ENCODE results near the gene RPS6KA5. TPM values are rescaled to one million over a fixed set of nuclear protein-coding genes. Genes with fewer than 3 reads are reported as not detected.

The RPS6KA5 gene
- total RNA-seq, 1 experiment from 2014 or later: 24.2 TPM

DNA sequence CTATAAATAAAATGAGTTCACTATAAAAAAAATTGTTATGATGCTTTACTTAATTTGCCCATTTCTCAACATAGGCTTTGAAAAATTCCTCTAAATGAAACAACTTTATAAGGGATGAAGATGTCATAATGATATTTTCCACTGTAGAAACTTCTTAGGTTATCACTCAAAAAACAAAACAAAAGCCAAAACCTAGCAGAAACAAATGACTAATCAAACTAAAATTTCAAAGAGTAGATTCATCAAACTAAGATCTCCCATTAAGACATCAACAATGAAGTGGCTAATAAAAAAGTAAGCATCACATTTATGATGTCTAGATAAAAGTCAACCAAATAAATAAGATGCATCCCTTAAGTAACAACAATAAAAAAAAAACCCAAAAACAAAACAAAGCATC is 207.3 kb downstream of the RPS6KA5 start:
- BruUV-seq (replicated peaks): no TSS peak
- H3K79me2 ChIP-seq (ENCODE audit: insufficient read depth, low read length): no peaks in the 10 kb centered on the region
- POLR2A ChIA-PET: no interaction called here
- no peaks in the 10 kb centered on the region for H3K9me3 ChIP-seq (ENCODE audit: control insufficient read depth in 1 of 2, insufficient read depth in 1 of 2, low read depth in 1 of 2, low read length in 2 of 2)
- peak overlapping the region; percentile 19; the same call in 1 of the 2 replicates for H3K4me2 ChIP-seq (ENCODE audit: low read length)
- H3K9me2 ChIP-seq (ENCODE audit: insufficient read depth): no peaks in the 10 kb centered on the region
- no peak overlapping the region for H3K9ac ChIP-seq (ENCODE audit: low read length)
- peaks cover 24 to 36% of the 10 kb centered on the region in 2 experiments for H3K4me1 ChIP-seq (ENCODE audit: control insufficient read depth in 1 of 2, insufficient read depth in 2 of 2, low read length in 2 of 2)
- H4K20me1 ChIP-seq (ENCODE audit: insufficient read depth): no peaks in the 10 kb centered on the region
- DNase-seq (ENCODE audit: low read depth, low spot score): no peak
- CTCF ChIA-PET: no interaction called here
- no peaks in the 10 kb centered on the region for H3K27me3 ChIP-seq (ENCODE audit: insufficient read depth, low read length)
- RAD21 ChIA-PET (ENCODE audit: low non-redundant PET in 1 of 2, low total read pairs in 2 of 2, uncharacterized antibody in 2 of 2, unreplicated experiment in 2 of 2): no interaction called here
- peak overlapping the region; percentile 30; the same call in 1 of the 2 replicates for H3K27ac ChIP-seq (ENCODE audit: low read depth, low read length)
- H3K36me3 ChIP-seq (ENCODE audit: control insufficient read depth in 1 of 2, insufficient read depth in 2 of 2, low read length in 2 of 2): no peaks in the 10 kb centered on the region
- no peak overlapping the region for H2AFZ ChIP-seq (ENCODE audit: low read depth, low read length, poor library complexity, severe bottlenecking)
- intact Hi-C loops (cut with micrococcal nuclease): no loop called here
- no peak overlapping the region for H3K4me3 ChIP-seq (replicated peaks in 1 of 2; ENCODE audit: low read depth in 1 of 2, low read length in 2 of 2)
- TF ChIP-seq ELF1 (IDR thresholded peaks at IDR 0.05; ENCODE audit: borderline replicate concordance, low read depth): no peak
- ATAC-seq: no peak

DNA sequence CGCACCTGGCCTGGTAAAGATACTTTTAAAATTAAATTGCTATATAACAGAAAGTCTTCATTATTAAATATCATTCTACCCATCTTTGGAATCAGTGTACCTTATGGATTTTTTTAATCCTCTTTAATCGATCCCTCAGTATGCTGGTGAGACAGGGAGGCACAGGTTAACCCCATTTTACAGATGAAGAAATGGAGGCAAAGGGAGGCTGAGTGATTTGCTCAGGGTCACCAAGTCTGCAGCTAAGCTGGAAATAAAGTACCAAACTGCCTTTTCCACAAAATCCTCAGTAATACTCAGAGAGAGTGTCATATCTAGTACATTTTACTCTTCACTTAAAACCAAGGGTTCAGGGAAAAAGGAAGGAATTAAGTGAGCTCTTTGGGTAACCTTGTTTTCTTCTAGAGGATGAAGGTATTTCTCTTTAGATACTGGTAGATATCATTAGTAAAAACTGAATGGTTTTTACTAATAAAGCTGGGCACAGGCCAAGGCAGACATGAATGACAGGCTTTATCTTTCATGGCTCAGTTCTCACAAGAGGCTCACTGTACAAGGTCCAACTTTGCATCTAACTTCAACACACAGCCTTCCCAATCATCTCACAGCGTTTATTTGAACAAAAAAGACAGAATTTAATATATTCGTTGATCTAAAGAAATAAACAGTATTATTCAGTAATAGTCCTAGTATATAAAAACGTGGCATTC is 209.0 kb downstream of the RPS6KA5 start:
- DNase-seq (ENCODE audit: low read depth, low spot score): no peak

More for the DNA sequence above, 209.0 kb downstream of the RPS6KA5 start:
- CTCF ChIA-PET: interaction anchor here (1.0 kb wide), 1 partner anchor 51 kb away, joined by 3 read pairs; no protein-coding TSS in a partner anchor
- H4K20me1 ChIP-seq (ENCODE audit: insufficient read depth): no peaks in the 10 kb centered on the region
- H3K4me2 ChIP-seq (ENCODE audit: low read length): peak overlapping the region; percentile 83
- TSS peak; percentile 96 for BruUV-seq (replicated peaks)
- H3K9me2 ChIP-seq (ENCODE audit: insufficient read depth): no peaks in the 10 kb centered on the region
- RAD21 ChIA-PET (ENCODE audit: low non-redundant PET in 1 of 2, low total read pairs in 2 of 2, uncharacterized antibody in 2 of 2, unreplicated experiment in 2 of 2): interaction anchor here in 1 of 2 experiments (1.1 kb wide), 1 partner anchor 93 kb away, joined by 3 read pairs; no protein-coding TSS in a partner anchor
- ATAC-seq: no peak; the same call in 1 of the 2 replicates
- no peaks in the 10 kb centered on the region for H3K79me2 ChIP-seq (ENCODE audit: insufficient read depth, low read length)
- peak overlapping the region; percentile 72; the same call in 1 of the 2 replicates for H3K27ac ChIP-seq (ENCODE audit: low read depth, low read length)
- no peaks in the 10 kb centered on the region for H3K36me3 ChIP-seq (ENCODE audit: control insufficient read depth in 1 of 2, insufficient read depth in 2 of 2, low read length in 2 of 2)
- peak overlapping the region; percentile 98 for H2AFZ ChIP-seq (ENCODE audit: low read depth, low read length, poor library complexity, severe bottlenecking)
- no peak for TF ChIP-seq REST (IDR thresholded peaks at IDR 0.05; ENCODE audit: low read depth)
- no peak for TF ChIP-seq SRF (IDR thresholded peaks at IDR 0.05; ENCODE audit: low read depth)
- no peak for TF ChIP-seq ZFX (IDR thresholded peaks at IDR 0.05)
- TF ChIP-seq, protein P1, sequence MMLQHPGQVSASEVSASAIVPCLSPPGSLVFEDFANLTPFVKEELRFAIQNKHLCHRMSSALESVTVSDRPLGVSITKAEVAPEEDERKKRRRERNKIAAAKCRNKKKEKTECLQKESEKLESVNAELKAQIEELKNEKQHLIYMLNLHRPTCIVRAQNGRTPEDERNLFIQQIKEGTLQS (IDR thresholded peaks at IDR 0.05): no peak
- no peak for TF ChIP-seq TCF7L2 (IDR thresholded peaks at IDR 0.05; ENCODE audit: borderline replicate concordance, extremely low read depth, insufficient read depth, insufficient read length)
- no peak for TF ChIP-seq EGR1 (IDR thresholded peaks at IDR 0.05; ENCODE audit: low read depth)
- TF ChIP-seq ELF1 (IDR thresholded peaks at IDR 0.05; ENCODE audit: borderline replicate concordance, low read depth): no peak
- TF ChIP-seq POLR2AphosphoS5 (IDR thresholded peaks at IDR 0.05; ENCODE audit: low read depth, low read length): no peak
- no peak for TF ChIP-seq ZNF274 (IDR thresholded peaks at IDR 0.05; ENCODE audit: low read depth, low read length)
- TF ChIP-seq, protein P2, sequence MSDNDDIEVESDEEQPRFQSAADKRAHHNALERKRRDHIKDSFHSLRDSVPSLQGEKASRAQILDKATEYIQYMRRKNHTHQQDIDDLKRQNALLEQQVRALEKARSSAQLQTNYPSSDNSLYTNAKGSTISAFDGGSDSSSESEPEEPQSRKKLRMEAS (IDR thresholded peaks at IDR 0.05): no peak
- TF ChIP-seq, protein P3, sequence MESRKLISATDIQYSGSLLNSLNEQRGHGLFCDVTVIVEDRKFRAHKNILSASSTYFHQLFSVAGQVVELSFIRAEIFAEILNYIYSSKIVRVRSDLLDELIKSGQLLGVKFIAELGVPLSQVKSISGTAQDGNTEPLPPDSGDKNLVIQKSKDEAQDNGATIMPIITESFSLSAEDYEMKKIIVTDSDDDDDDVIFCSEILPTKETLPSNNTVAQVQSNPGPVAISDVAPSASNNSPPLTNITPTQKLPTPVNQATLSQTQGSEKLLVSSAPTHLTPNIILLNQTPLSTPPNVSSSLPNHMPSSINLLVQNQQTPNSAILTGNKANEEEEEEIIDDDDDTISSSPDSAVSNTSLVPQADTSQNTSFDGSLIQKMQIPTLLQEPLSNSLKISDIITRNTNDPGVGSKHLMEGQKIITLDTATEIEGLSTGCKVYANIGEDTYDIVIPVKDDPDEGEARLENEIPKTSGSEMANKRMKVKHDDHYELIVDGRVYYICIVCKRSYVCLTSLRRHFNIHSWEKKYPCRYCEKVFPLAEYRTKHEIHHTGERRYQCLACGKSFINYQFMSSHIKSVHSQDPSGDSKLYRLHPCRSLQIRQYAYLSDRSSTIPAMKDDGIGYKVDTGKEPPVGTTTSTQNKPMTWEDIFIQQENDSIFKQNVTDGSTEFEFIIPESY (IDR thresholded peaks at IDR 0.05; ENCODE audit: extremely low read depth, insufficient replicate concordance, low read length): no peak
- no peak for TF ChIP-seq RAD21 (IDR thresholded peaks at IDR 0.05; ENCODE audit: low read depth)
- intact Hi-C loops (cut with micrococcal nuclease): no loop called here
- POLR2A ChIA-PET: no interaction called here
- no peaks in the 10 kb centered on the region for H3K27me3 ChIP-seq (ENCODE audit: insufficient read depth, low read length)
- peak overlapping the region; percentile 49 for H3K9ac ChIP-seq (ENCODE audit: low read length)
- no peaks in the 10 kb centered on the region for H3K9me3 ChIP-seq (ENCODE audit: control insufficient read depth in 1 of 2, insufficient read depth in 1 of 2, low read depth in 1 of 2, low read length in 2 of 2)
- peaks cover 24 to 44% of the 10 kb centered on the region in 2 experiments for H3K4me1 ChIP-seq (ENCODE audit: control insufficient read depth in 1 of 2, insufficient read depth in 2 of 2, low read length in 2 of 2)
- peak overlapping the region in 1 of 2 experiments; percentile 48; a peak in 2 of 4 replicates for H3K4me3 ChIP-seq (replicated peaks in 1 of 2; ENCODE audit: low read depth in 1 of 2, low read length in 2 of 2)

Measured in HCT116 (cell line).